Esophagus squamous epithelium (tissue), 5 donors: ENCODE results near the gene SLAMF6. TPM values are rescaled to one million over a fixed set of nuclear protein-coding genes. Genes with fewer than 3 reads are reported as not detected.
A peak's percentile ranks its signal among the peaks of the same experiment; 100 is the strongest.
"Not testable (repeated sequence)": the region's sequence is repeated elsewhere in the genome, so short reads cannot be mapped to it uniquely, and the experiment has no call there.

Experiments
- DNase-seq: peaks from one replicate; lab custom pipeline; 2025; lab: John Stamatoyannopoulos, UW
- H3K27ac ChIP-seq, 4 donors: fragments of 200-600 bp; sonication (generic); one replicate each; pipeline ENCODE4 v1.5.1; 2016 to 2019; ENCODE audit warnings: mild to moderate bottlenecking in 1 of 4
- H3K27me3 ChIP-seq, 4 donors: fragments of 200-600 bp; sonication (generic); 1 replicate in 3 of 4; 2 replicates in 1 of 4; pipeline versions ENCODE4 v1.5.1 to v1.6.0; 2017 to 2021; ENCODE audit warnings: antibody characterized with exemption in 1 of 4
- H3K36me3 ChIP-seq, 3 donors: fragments of 200-600 bp; sonication (generic); one replicate each; pipeline ENCODE4 v1.5.1; 2016 to 2019
- H3K4me1 ChIP-seq, 3 donors: fragments of 200-600 bp; sonication (generic); one replicate each; pipeline ENCODE4 v1.5.1; 2017 to 2019
- H3K4me3 ChIP-seq, 4 donors: fragments of 200-600 bp; sonication (generic); 1 replicate in 3 of 4; 2 replicates in 1 of 4; pipeline ENCODE4 v1.5.1; 2016 to 2019; ENCODE audit warnings: mild to moderate bottlenecking in 2 of 4, moderate library complexity in 1 of 4
- H3K9me3 ChIP-seq, 3 donors: fragments of 200-600 bp; sonication (generic); one replicate each; pipeline ENCODE4 v1.5.1; 2016 to 2019
- CTCF ChIP-seq, 6 experiments: fragments of 450-650 bp in 4 of 6; fragments of 200-600 bp in 2 of 6; sonication (generic) in 2 of 6; IDR thresholded peaks; one replicate each; pipeline ENCODE4 v1.5.1; 2016 to 2019; ENCODE audit warnings: antibody characterized with exemption in 6 of 6, mild to moderate bottlenecking in 4 of 6, moderate library complexity in 4 of 6
- POLR2A ChIP-seq, 4 donors: fragments of 450-650 bp; IDR thresholded peaks; one replicate each; pipeline ENCODE4 v1.6.1; 2017; ENCODE audit warnings: antibody characterized with exemption in 4 of 4, mild to moderate bottlenecking in 4 of 4, moderate library complexity in 3 of 4
- WGBS, 2 donors: methylation state at CpG; one replicate each; pipeline ENCODE4 v1.1.5; 2018; 5-methylcytosine and 5-hydroxymethylcytosine counted together
- intact Hi-C: fragments of 100-400 bp; cut with DNase I; formaldehyde crosslinking; loops from one replicate; pipeline ENCODE4 v1.15.0; 2022
- total RNA-seq, 4 donors: library from RNA; depleted of rRNA; stranded (reverse); fragments of >200 nt; gene quantifications; one replicate each; pipeline ENCODE4 v1.1.0, GENCODE V29; 2016
- donor health status: DM: yes; HTN: yes; CAD: no.

The SLAMF6 gene
- total RNA-seq, 4 donors from 2014 or later = 1.2 to 5.0 (median 1.5) TPM

GRCh38 chr1:160565564-160565963 is 42.5 kb upstream of the SLAMF6 start:
- WGBS, 2 donors = 53 to 73% methylated on average over 4 of the region's 4 CpGs
- Histone ChIP-seq H3K4me3 (no peak overlapping the region), H3K36me3 (no peaks in the 10 kb centered on the region), H3K27me3 (no peaks in the 10 kb centered on the region), H3K9me3 (peaks cover 0 to 8% (median 0%) of the 10 kb centered on the region in 3 donors), H3K27ac (no peak overlapping the region), H3K4me1 (no peaks in the 10 kb centered on the region)
- DNase-seq = no peak
- TF ChIP-seq POLR2A (IDR thresholded peaks at IDR 0.05) = no peak
- TF ChIP-seq CTCF (IDR thresholded peaks at IDR 0.05) = no peak
- intact Hi-C loops = no loop called here

DNA sequence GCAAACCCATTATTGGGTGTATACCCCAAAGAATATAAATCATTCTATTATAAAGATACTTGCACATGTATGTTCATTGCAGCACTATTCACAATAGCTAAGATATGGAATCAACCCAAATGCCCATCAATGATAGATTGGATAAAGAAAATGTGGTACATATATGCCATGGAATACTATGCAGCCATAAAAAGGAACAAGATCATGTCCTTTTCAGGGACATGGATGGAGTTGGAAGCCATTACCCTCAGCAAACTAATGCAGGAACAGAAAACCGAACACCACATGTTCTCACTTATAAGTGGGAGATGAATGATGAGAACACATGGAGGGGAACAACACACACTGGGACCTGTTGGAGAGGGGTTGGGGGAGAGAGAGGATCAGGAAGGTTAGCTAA is 40.2 kb upstream of the SLAMF6 start:
- intact Hi-C loops, H3K27ac ChIP-seq, H3K4me3 ChIP-seq, H3K9me3 ChIP-seq, DNase-seq, H3K27me3 ChIP-seq, H3K36me3 ChIP-seq, H3K4me1 ChIP-seq: not testable (repeated sequence)
- 68 to 88% methylated on average over 1 of the region's 1 CpG for WGBS, 2 donors

GRCh38 chr1:160562745-160563144 is 39.7 kb upstream of the SLAMF6 start:
- H3K27ac ChIP-seq, H3K9me3 ChIP-seq, intact Hi-C loops, DNase-seq, H3K4me3 ChIP-seq, H3K36me3 ChIP-seq, H3K4me1 ChIP-seq, H3K27me3 ChIP-seq: not testable (repeated sequence)
- 62 to 72% methylated on average over 2 of the region's 2 CpGs for WGBS, 2 donors

- H3K36me3 ChIP-seq = no peaks in the 10 kb centered on the region
- no peak overlapping the region for H3K27ac ChIP-seq
- no peak overlapping the region for H3K4me3 ChIP-seq
- peaks cover 0 to 8% (median 0%) of the 10 kb centered on the region in 3 donors for H3K9me3 ChIP-seq
- TF ChIP-seq CTCF (IDR thresholded peaks at IDR 0.05) = no peak
- TF ChIP-seq POLR2A (IDR thresholded peaks at IDR 0.05) = no peak
- peaks cover 0 to 5% (median 0%) of the 10 kb centered on the region in 4 donors for H3K27me3 ChIP-seq
- H3K4me1 ChIP-seq = no peaks in the 10 kb centered on the region
- intact Hi-C loops = no loop called here
- DNase-seq = no peak
Measured at GRCh38 chr1:160560806-160561205, 37.8 kb upstream of the SLAMF6 start.

DNA sequence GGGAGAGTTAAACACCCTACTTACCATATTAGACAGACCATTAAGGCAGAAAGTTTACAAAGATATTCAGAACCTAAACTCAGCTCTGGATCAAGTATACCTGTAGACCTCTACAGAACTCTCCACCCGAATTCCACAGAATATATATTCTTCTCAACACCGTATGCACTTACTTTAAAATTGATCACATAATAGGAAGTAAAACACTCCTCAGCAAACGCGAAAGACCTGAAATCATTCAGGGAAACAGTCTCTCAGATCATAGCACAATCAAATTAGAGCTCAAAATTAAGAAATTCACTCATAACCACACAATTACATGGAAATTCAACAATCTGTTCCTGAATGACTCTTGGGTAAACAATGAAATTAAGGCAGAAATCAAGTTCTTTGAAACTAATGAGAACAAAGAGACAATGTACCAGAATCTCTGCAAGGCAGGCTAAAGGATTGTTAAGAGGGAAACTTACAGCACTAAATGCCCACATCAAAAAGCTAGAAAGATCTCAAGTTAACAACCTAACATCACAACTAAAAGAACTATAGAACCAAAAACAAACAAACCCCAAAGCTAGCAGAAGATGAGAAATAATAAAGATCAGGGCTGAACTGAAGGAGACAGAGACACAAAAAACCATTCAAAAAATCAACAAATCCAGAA is 37.1 kb upstream of the SLAMF6 start:
- Histone ChIP-seq H3K27ac (peak overlapping the region in 1 of 4 donors; percentile 25), H3K27me3 (peaks cover 0 to 5% (median 0%) of the 10 kb centered on the region in 4 donors)

GRCh38 chr1:160559437-160559836 is 36.4 kb upstream of the SLAMF6 start:
- H3K36me3 ChIP-seq, DNase-seq, H3K27me3 ChIP-seq, intact Hi-C loops, H3K4me1 ChIP-seq, H3K9me3 ChIP-seq: not testable (repeated sequence)
- Histone ChIP-seq H3K27ac (peak overlapping the region in 1 of 4 donors; percentile 25), H3K4me3 (peak overlapping the region in 1 of 4 donors; percentile 15)
- WGBS, 2 donors = 74 to 89% methylated on average over 3 of the region's 3 CpGs

More for the DNA sequence above, 37.1 kb upstream of the SLAMF6 start:
- no peak overlapping the region for H3K4me3 ChIP-seq
- H3K36me3 ChIP-seq = no peaks in the 10 kb centered on the region
- no peak for TF ChIP-seq CTCF (IDR thresholded peaks at IDR 0.05)
- peak in 1 of 4 donors; percentile 14 for TF ChIP-seq POLR2A (IDR thresholded peaks at IDR 0.05)
- H3K9me3 ChIP-seq = peaks cover 0 to 8% (median 0%) of the 10 kb centered on the region in 3 donors
- H3K4me1 ChIP-seq = no peaks in the 10 kb centered on the region
- intact Hi-C loops = no loop called here
- WGBS, 2 donors = 64 to 70% methylated on average over 4 of the region's 4 CpGs
- DNase-seq = no peak
